ENCODE data around the gene GPRC5C. TPM values are rescaled to one million over a fixed set of nuclear protein-coding genes. Genes with fewer than 3 reads are reported as not detected.

The GPRC5C gene
- total RNA-seq, 4 donors from 2014 or later = 61.1 to 173 (median 107) TPM

- Histone ChIP-seq H3K4me3 (no peak overlapping the region), H3K27me3 (no peaks in the 10 kb centered on the region), H3K36me3 (peaks cover 0 to 11% (median 0%) of the 10 kb centered on the region in 3 donors), H3K4me1 (peaks cover 0 to 22% (median under 1%) of the 10 kb centered on the region in 4 donors), H3K9me3 (no peaks in the 10 kb centered on the region), H3K27ac (no peak overlapping the region)
- TF ChIP-seq POLR2A (IDR thresholded peaks at IDR 0.05) (no peak), CTCF (IDR thresholded peaks at IDR 0.05) (peak in 4 of 6 experiments; percentile 58 to 81 (median 76))
- DNase-seq = no peak
Observed at GRCh38 chr17:74437702-74438101, 5.8 kb downstream of the GPRC5C start.

- TF ChIP-seq CTCF (IDR thresholded peaks at IDR 0.05) (no peak), POLR2A (IDR thresholded peaks at IDR 0.05) (no peak)
- DNase-seq = no peak
- peaks cover 0 to 11% (median 0%) of the 10 kb centered on the region in 3 donors for H3K36me3 ChIP-seq
- no peaks in the 10 kb centered on the region for H3K27me3 ChIP-seq
- H3K4me1 ChIP-seq = peaks cover 7 to 27% (median 13%) of the 10 kb centered on the region in 4 donors
- H3K27ac ChIP-seq = no peak overlapping the region
- H3K4me3 ChIP-seq = no peak overlapping the region
- H3K9me3 ChIP-seq = no peaks in the 10 kb centered on the region
Observed at GRCh38 chr17:74439691-74440567, 8.0 kb downstream of the GPRC5C start.

GRCh38 chr17:74441537-74441936 lies 9.6 kb downstream of the GPRC5C start:
- no peak for DNase-seq
- no peak overlapping the region for H3K27ac ChIP-seq

GRCh38 chr17:74442291-74442669 lies 10.4 kb downstream of the GPRC5C start:
- Histone ChIP-seq H3K27ac (peak overlapping the region; percentile 66 to 92 (median 86)), H3K4me1 (peaks cover 7 to 27% (median 13%) of the 10 kb centered on the region in 4 donors), H3K9me3 (no peaks in the 10 kb centered on the region), H3K27me3 (no peaks in the 10 kb centered on the region), H3K36me3 (peaks cover 0 to 20% (median 0%) of the 10 kb centered on the region in 3 donors), H3K4me3 (peak overlapping the region in 1 of 4 donors; percentile 36)
- DNase-seq = no peak
- TF ChIP-seq POLR2A (IDR thresholded peaks at IDR 0.05) (no peak), CTCF (IDR thresholded peaks at IDR 0.05) (no peak)

More at GRCh38 chr17:74441537-74441936, 9.6 kb downstream of the GPRC5C start:
- Histone ChIP-seq H3K36me3 (peaks cover 0 to 14% (median 0%) of the 10 kb centered on the region in 3 donors), H3K9me3 (no peaks in the 10 kb centered on the region), H3K27me3 (no peaks in the 10 kb centered on the region), H3K4me1 (peaks cover 7 to 27% (median 13%) of the 10 kb centered on the region in 4 donors), H3K4me3 (no peak overlapping the region)
- no peak for TF ChIP-seq POLR2A (IDR thresholded peaks at IDR 0.05)

GRCh38 chr17:74442670-74443515 lies 11.0 kb downstream of the GPRC5C start:
- Histone ChIP-seq H3K36me3 (peaks cover 0 to 20% (median 0%) of the 10 kb centered on the region in 3 donors), H3K9me3 (no peaks in the 10 kb centered on the region), H3K4me1 (peaks cover 7 to 27% (median 13%) of the 10 kb centered on the region in 4 donors), H3K27ac (peak overlapping the region; percentile 66 to 92 (median 86)), H3K4me3 (peak overlapping the region; percentile 2 to 36 (median 28)), H3K27me3 (no peaks in the 10 kb centered on the region)
- DNase-seq = peak; percentile 79 to 91 (median 90)
- TF ChIP-seq POLR2A (IDR thresholded peaks at IDR 0.05) (peak; percentile 67 to 71), CTCF (IDR thresholded peaks at IDR 0.05) (peak in 1 of 6 experiments; percentile 16)
